HG02571 (cell line): Measurements from ENCODE around the gene GPR42.
"Not testable (repeated sequence)": the region's sequence is repeated elsewhere in the genome, so short reads cannot be mapped to it uniquely, and the experiment has no call there.

ENCODE experiments used
- ATAC-seq: cut with Tn5 transposase; IDR thresholded peaks from one replicate; pipeline ENCODE4 v1.9.1; 2021; ENCODE audit warnings: mild to moderate bottlenecking, moderate library complexity; ENCODE audit not compliant: unreplicated experiment

GPR42 gene

DNA sequence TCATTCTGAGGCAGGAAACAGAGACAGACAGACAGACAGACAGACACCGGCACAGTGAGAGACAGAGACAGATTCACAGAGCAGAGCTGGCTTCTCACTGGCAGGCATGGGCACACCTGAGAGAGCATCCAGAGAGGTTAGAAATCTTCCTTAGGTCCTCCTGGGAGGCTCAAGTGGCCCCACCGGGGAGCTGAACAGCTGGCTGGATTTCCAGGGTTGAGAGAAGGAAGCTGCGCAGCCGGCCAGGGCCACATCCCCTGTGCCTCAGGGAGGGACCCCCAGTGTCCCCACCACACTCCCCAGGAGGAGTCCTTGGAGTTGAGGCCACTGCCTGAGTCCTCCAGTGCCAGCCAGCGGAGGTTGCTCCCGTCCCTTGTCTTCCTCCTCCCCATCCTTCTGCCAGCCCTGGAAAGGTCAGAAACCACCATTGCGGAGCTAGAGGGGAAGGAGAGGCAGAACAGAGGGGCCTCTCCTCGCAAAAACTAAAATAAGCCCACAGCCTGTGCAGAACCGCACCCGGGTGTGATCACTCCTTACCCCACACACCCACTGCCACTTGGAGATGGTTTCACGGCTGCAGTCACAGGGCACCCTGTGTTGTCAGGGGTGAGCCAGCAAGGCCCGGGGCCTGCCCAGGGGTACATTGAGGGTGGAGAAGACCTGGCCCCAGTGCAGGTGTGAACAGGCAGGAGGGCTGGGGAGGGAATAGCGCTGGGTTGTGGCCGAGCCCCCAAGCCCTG lies 8.4 kb upstream of the GPR42 start:
- ATAC-seq, result no peak

DNA sequence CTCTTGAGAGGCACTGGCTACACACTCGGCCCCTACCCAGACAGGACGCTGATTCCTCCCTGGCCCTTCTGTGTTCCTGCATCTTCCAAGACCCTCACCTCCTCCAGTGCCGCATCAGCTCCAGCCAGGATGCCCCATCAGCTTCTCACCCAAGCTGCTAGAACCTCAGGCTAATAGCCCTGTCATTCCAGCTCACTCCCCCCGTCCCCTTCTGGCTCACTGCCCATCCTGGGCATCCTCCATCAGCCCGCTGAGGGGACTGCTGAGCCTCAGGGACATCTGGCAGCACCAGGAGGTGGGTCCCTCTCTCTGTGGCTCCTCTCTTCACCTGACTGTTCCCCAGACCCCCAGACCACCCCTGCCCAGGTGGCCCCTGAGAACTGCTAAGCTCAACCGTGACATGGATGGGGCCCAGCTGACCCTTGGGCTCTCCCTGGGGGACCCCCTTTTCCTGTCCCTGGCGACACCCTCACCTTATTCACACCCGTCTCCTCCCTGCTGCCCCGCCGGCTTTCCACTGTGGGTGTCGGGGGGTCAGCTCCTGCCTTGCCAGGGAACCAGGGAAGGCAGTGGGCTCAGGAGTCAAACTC lies 7.8 kb upstream of the GPR42 start:
- no peak for ATAC-seq

DNA sequence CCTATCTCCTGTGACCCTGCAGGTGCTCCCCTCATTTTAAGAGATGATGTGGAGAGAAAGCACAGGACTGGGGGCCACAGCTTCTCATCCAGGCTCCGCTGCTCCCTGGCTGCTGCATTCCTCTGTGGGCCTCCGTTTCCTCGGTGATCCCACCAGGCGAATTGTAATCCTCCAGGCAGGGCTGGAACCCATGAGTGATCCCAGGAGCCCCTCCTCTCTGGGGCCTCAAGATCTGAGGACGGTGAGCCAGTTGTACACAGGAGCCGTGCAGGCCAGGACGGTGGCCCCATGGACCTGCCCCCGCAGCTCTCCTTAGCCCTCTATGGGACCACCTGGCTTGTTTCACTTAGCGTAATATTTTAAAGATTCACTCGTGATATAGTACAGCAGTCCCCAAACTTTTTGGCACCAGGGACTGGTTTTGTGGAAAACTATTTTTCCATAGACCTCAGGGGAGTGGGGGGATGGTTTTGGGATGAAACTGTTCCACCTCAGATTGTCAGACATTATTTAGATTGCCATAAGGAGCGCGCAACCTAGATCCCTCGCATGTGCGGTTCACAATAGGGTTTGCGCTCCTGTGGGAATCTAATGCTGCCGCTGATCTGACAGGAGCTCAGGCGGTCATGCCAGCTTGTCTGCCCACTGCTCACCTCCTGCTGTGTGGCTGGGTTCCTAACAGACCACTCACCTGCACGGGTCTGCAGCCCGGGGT lies 7.0 kb upstream of the GPR42 start:
- no peak for ATAC-seq

DNA sequence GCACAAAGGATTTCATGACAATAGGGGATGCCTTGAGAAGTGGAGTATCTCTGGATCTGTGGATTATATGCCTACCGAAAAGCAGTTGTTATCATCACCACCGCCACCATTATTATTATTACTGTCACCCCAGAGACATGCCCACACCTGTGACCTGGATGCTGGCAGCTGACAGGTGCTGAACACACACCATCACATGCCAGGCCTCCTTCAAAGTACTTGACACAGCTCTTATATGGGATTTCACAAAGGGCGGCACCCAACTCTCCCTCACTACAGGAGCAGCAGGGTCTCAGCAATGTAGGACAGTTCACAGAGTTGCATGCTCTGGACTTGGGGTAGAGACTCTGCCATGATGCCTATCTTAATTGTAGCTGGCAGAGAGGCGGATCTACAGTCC lies 5.6 kb upstream of the GPR42 start:
- no peak for ATAC-seq

DNA sequence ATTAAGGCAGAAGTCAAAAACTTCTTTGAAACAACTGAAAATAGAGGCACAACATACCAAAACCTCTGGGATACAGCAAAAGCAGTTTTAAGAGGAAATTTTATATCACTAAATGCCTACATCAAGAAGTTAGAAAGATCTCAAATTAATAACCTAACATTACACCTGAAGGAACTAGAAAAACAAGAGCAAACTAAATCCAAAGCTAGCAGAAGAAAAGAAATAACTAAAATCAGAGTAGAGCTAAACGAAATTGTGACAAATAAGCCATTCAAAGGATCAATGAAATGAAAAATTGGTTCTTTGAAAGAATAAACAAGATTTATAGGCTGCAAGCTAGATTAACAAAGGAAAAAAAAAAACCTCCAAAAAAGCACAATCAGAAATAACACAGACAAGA lies 2.5 kb upstream of the GPR42 start:
- ATAC-seq, result no peak

DNA sequence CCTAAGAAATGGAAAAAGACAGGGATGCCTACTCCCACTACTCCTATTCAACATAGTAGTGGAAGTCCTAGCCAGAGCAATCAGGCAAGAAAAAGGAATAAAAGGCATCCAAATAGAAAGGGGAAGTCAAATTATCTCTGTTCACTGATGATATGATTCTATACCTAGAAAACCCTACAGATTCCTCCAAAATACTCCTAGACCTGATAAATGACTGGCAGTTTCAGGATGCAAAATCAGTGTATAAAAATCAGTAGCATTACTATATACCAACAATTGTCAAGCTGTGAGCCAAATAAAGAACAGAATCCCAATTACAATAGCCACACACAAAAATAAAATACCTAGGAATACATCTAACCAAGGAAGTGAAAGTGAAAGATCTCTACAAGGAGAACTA lies 1.3 kb upstream of the GPR42 start:
- no peak for ATAC-seq

DNA sequence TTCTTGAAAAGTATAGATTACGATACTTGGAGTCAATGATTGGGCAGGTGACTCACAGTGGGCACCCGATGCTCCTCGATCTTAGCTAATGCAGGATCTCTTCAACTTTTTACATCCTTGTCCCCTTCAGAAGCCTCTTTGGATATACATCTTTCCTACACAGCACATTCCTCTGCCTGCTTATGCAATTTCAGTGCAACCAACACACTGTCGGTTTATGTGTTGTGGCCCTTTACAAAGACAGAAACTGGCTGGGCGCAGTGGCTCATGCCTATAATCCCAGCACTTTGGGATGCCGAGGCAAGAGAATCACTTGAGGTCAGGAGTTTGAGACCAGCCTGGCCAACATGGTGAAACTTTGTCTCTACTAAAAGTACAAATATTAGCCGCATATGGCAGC lies 2.6 kb downstream of the GPR42 start:
- no peak for ATAC-seq

DNA sequence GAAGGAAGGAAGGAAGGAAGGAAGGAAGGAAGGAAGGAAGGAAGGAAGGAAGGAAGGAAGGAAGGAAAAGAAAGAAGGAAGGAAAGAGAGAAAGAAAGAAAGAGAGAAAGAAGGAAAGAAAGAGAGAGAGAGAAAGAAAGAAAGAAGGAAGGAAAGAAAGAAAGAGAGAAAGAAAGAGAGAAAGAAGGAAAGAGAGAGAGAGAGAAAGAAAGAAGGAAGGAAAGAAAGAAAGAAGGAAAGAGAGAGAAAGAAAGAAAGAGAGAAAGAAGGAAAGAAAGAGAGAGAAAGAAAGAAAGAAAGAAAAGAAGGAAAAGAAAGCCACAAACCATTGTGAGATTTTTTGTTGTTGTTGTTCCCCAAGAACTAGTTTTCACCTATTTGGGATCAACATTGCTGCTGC lies 3.2 kb downstream of the GPR42 start:
- ATAC-seq, result not testable (repeated sequence)

DNA sequence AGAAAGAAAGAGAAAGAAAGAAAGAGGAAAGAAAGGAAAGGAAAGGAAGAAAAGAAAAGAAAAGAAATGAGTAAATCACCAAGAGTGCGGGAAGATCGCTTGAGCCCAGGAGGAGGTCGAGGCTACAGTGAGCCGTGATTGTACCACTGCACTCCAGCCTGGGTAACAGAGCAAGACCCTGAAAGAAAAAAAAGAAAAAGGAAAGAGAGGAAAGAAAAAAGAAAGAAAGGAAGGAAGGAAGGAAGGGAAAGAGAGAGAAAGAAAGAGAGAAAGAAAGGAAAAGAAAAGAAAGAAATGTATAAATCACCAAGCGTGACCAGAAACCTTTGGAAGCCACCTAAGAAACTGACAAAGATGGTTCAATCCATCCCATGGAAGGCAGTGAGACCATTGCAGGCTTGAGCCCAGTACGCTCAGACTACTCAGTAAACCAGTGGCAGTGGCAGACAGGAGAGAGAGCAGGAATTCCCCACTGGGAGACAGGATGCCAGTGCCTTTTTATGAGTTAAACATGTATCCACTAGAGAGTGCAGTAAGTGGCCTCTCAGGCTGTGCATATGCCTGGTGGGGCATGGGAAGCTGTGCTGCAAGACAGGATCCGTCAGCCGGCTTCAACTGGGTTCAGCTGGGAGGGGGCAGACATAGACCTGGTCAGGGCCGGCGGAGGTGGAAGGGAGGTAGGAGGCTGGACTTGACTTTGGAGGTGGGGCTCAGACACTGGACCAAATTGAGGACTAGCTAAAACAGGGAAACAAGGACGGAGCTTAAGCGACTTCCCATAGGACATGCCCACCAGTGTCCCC lies 4.8 kb downstream of the GPR42 start:
- ATAC-seq, result no peak

DNA sequence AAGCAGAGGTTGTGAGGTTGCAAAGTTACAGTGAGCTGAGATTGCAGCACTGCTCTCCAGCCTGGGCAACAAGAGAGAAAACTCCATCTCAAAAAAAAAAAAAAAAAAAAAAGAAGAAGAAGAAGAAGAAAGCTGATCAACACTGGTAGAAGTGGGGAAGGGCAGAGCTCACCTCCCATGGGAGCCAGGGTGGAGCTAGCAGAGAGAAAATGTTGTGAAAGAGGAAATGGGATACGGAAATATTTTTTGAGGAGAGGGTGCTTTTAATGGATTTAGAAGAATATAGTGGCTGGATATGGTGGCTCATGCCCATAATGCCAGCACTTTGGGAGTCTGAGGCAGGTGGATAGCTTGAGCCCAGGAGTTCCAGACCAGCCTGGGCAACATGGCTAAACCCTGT lies 6.8 kb downstream of the GPR42 start:
- ATAC-seq, result no peak

DNA sequence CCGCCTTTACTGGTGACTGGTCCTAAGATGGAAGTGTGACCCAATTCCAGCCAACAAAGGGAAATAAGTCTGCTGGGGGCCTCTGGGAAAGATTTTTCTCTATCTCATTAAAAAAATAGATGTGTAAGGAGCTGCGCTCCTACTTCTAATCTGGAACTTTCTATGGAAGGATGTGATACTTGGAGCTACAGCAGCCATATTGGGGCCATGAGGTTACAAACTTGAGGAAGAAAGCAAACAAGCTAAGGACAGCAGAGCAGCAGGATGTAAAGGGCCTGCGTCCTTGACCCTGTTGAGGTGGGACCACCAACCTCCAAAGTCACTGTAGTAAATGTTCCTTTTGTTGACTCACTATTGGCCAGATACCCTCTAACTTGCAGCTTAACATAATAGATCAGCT lies 7.5 kb downstream of the GPR42 start:
- ATAC-seq, result no peak

DNA sequence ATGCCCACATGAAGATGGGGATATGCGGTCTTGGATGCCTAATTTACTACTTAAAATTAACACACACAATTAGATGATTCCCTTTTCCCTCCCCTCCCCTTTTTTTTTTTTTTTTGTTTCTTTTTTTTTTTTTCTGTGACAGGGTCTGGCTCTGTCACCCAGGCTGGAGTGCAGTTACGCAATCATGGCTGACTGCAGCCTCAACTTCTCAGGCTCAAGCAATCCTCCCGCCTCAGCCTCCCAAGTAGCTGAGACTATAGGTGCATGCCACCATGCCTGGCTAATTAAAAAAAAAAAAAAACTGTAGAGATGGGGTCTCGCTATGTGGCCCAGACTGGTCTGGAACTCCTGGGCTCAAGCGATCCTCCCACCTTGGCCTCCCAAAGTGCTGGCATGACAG lies 8.7 kb downstream of the GPR42 start:
- not testable (repeated sequence) for ATAC-seq

DNA sequence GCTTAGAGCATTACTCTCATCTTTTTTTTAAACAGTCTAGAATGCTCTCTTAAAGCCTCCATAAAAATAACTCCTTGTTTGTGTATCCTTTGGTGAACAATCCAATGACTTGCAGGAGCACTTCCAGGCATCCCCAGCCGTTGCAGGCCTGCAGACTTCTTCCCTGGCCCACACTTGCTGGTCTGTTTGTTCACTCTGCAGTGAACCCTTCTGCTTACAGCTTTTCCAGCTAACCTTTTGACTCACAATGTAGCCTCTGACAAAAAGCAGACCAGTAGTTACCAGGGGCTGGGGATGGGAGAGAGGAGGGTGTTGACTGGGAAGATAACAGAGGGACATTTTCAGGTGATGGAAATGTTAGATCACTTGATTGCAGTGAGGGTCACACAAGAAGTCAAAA lies 9.1 kb downstream of the GPR42 start:
- ATAC-seq, result no peak

DNA sequence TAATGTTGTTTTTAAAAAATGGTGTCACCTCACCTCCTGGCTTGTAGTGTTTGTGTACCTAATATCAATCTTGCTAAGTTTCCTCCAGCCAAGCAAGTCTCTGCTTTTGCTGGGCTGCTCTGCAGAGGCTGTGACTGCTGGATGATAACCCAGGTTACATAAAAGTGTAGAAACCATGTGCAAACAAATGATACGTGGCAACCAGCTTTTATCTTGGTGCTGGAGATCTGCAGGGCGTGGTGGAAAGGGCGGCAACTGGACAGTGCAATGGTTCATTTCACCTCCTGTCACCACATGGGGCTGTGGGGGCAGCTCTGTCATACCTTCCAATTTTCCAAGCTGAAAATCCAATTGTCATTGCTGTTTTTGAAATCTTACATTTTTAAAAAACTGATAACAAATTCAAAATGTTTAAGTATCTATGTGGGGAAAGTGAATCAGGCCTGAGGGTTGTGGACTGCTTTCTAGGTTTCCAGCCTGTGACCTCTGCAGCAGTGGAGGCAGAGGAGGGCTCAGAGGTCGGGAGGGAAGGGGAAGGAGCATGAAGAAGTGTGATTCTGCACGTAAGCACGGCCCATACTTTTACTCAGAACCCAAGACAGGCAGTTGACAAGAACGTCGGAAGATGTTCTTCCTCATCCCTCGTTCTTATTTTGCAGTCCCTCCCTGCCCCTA lies 9.7 kb downstream of the GPR42 start:
- ATAC-seq, result no peak

DNA sequence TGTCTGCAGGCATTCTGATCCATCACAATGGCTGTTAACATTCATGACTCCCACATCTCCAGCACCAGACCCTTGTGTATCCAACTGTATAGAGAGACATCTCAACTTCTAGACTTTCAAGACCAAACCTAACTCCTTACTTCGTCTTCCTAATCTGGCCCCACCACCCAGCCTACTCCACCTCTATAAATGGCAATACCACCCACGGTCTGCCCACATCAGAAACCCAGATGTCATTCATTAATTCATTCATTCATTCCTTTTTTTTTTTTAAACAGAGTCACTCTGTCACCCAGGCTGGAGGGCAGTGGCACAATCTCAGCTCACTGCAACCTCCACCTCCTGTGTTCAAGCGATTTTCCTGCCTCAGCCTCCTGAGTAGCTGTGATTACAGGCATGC lies 10.4 kb downstream of the GPR42 start:
- ATAC-seq, result no peak

DNA sequence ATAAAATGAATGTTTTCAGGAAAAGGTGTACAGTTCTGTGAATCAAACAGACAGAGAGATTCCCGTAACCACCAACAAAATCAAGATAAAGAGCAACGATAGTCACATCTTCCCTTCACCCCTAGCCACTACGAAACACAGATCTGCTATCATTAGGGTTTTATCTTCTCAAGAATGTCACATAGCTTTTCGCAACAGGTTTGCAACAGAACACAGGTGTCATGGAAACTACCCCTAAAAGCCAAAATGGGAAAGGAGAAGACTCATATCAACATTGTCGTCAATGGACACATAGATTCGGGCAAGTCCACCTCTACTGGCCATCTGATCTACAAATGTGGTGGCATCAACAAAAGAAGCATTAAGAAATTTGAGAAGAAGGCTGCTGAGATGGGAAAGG lies 11.1 kb downstream of the GPR42 start:
- ATAC-seq, result no peak

DNA sequence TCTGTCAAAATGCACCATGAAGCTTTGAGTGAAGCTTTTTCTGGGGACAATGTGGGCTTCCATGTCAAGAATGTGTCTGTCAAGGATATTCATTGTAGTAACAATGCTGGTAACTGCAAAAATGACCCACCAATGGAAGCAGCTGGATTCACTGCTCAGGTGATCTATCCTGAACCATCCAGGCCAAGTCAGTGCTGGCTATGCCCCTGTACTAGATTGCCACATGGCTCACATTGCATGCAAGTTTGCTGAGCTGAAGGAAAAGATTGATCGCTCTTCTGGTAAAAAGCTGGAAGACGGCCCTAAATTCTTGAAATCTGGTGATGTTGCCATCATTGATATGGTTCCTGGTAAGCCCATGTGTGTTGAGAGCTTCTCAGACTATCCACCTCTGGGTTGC lies 12.7 kb downstream of the GPR42 start:
- ATAC-seq, result no peak

DNA sequence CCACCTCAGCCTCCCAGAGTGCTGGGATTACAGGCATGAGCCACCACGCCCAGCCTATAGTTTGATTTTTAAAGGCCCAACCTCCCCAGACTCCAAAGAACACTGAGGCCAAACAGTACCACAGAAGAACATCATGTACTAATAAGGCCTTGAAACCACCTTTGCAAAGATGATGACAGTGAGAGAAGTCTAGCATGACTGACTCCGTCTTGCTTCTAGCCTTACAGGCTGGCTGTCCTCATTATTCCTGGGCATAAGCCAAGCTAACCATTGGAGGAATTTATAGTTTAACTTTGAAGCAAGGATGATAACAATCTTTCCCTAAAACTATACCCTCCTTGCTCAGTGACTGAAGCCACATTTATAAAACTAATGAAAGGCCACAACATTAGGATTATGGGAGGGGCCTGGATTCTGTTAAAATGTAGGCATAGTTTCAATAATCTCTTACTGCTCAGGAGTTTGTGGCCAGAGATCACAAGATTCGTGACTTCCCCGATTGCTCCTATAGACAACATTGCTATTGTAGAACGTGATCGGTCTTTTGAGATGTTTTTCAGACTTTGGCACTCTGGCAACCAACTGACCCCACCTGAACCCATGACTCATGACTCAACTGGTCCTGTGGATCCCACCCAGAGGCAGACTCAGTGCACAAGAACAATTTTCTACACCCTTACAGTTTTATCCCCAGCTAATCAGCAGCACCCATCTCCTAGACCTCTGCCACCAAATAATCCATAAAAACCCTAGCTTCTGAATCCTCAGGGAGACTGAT lies 17.6 kb downstream of the GPR42 start:
- no peak for ATAC-seq

DNA sequence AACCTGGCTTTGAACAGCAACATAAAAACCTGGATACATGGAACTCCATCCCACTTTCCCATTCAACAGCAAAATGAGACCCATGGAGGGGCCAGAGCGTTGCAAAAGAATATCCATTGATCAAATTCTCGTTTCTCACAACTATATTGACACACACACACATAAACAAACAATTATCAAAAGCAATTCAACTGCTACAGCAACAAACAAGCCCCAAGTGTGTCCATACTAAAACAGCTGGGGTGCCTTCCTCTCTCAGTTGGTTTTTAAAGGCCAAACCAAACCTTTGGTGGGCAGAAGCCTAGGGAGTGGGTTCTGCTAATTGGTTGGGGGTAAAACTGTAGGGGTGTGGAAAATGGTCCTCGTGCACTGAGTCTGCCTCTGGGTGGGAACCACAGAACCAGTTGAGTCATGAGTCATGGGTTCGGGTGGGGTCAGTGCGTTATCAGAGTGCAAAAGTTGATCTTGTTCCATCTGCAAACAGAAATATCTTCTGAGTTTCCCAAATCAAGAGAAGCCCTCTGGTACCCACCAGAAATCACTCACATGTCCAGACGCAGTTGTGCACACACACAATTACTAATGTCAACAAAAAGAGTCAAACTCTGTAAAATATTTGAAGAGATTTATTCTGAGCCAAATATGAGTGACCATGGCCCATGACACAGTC lies 18.5 kb downstream of the GPR42 start:
- ATAC-seq, result no peak
